ENCODE results near the gene CRTC1.

DNA sequence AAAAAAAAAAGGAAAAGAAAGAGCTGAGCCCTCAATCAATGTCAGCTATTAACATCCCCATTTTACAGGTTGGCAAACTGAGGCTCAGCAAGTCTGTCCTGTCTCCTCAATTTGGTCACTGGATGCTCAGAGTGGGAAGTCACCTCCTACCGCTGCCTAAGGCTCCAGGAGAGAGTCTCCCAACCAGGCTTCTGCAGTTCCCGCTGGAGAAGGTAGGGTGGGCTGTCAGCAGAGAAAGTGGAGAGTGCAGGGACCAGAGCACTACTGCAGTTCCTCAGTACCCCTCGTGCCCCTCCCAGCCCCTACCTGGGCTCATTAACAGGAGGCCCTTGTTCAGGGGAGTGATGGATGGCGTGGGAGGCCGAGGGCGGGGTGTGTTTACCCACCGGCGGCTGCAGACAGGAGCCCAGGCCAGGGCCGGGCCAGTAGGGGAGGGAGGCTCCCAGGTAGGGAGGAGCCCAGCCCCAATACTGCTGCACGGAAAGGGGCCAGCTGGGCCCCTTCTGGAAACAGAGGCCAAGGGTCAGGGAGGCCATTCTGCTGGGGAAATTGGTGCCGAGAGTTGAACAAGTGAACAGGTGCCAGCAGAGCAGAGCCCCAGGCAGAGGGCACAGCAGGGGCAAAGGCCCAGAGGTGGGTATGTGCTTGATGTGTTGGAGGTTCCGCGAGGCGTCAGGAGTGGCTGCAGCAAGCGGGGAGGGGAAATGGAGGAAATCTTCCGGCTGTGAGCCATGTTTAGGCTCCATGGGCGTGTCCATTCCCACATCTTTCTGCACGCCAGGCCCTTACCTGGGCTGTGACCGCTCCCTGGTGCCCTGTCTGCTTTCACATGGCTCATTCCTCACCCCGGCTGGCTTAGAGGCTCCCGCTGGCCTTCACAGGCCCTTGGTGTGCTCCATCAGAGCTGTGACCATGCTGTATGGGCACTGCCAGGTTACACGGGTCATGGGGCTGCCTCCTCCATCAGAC lies 115.2 kb downstream of the CRTC1 start:
- no peak for TF ChIP-seq POLR2AphosphoS5 (IDR thresholded peaks at IDR 0.05; ENCODE audit: low read depth, low read length)
- TF ChIP-seq, protein P1, sequence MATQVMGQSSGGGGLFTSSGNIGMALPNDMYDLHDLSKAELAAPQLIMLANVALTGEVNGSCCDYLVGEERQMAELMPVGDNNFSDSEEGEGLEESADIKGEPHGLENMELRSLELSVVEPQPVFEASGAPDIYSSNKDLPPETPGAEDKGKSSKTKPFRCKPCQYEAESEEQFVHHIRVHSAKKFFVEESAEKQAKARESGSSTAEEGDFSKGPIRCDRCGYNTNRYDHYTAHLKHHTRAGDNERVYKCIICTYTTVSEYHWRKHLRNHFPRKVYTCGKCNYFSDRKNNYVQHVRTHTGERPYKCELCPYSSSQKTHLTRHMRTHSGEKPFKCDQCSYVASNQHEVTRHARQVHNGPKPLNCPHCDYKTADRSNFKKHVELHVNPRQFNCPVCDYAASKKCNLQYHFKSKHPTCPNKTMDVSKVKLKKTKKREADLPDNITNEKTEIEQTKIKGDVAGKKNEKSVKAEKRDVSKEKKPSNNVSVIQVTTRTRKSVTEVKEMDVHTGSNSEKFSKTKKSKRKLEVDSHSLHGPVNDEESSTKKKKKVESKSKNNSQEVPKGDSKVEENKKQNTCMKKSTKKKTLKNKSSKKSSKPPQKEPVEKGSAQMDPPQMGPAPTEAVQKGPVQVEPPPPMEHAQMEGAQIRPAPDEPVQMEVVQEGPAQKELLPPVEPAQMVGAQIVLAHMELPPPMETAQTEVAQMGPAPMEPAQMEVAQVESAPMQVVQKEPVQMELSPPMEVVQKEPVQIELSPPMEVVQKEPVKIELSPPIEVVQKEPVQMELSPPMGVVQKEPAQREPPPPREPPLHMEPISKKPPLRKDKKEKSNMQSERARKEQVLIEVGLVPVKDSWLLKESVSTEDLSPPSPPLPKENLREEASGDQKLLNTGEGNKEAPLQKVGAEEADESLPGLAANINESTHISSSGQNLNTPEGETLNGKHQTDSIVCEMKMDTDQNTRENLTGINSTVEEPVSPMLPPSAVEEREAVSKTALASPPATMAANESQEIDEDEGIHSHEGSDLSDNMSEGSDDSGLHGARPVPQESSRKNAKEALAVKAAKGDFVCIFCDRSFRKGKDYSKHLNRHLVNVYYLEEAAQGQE (IDR thresholded peaks at IDR 0.05; ENCODE audit: insufficient read depth in 1 of 2, low read depth in 2 of 2, low read length in 2 of 2) = no peak
- TF ChIP-seq TAF1 (IDR thresholded peaks at IDR 0.05; ENCODE audit: borderline replicate concordance, insufficient read depth, low read length) = no peak
- TF ChIP-seq SIN3A (IDR thresholded peaks at IDR 0.05; ENCODE audit: borderline replicate concordance, insufficient read depth, low read length) = no peak
